Stimulated activated CD4-positive, alpha-beta T cell treated with anti-CD3 and anti-CD28 coated beads, Interleukin-12 subunit alpha, Interleukin-12 subunit beta, amount 100 ng/mL, for 24 hours (primary cell): ENCODE data around the gene PDE3A.
"Not testable (repeated sequence)": the region's sequence is repeated elsewhere in the genome, so short reads cannot be mapped to it uniquely, and the experiment has no call there.

Source experiments
- DNase-seq, 2 experiments: peaks; one replicate each; pipeline ENCODE4 v3.0.0-alpha.2; 2020; ENCODE audit warnings: low read depth in 2 of 2

Gene PDE3A

GRCh38 chr12:20368114-20368650 is at the start of gene PDE3A:
TSS of gene PDE3A (plus strand) at chr12:20368537. CDS start at chr12:20369285, 748 bp downstream.
- DNase-seq = no peak

- no peak for DNase-seq
Measured at GRCh38 chr12:20319366-20319765, 49.0 kb upstream of the PDE3A start.

DNA sequence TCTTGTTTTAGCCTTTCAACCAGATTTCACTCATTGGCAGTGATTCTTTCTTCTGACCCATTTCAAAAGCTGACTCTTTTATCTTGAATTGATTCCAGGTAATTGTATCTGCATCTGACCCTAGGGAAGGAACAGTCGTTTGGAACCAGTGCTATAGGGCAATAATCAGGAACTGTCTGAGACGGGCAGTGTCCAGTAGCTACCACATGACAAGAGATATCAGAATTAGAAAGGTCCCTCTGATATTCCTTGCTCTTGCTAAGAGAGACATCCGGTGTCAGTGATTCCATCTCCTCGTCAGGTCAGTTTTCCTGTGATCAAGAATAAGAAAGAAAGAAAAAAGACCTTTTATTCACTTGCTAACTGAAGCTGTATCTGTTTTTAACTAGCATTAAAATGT is 47.8 kb upstream of the PDE3A start:
- DNase-seq = no peak

GRCh38 chr12:20330826-20331505 is 37.4 kb upstream of the PDE3A start:
- DNase-seq = not testable (repeated sequence)

GRCh38 chr12:20339060-20339459 is 29.3 kb upstream of the PDE3A start:
- no peak for DNase-seq

- DNase-seq = no peak
Measured at GRCh38 chr12:20342111-20342510, 26.2 kb upstream of the PDE3A start.

DNA sequence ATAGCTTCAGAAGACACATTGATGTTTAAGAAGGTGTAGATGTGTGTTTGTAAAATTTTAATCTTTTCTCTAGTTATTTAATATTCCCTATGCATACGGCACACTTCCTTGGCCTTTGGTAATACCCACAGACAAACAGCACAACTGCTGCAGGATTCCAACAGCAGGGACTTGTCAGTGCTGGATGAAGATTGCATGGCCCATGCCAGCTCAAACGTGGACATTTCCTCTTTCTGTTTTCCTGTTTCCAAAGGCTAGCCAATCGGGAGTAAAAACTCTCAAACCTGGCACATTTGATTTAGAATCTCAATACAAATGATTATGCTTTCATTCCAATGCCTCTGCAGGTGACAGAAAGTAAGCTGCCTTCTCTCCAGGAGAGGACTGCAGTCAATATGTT is 22.5 kb upstream of the PDE3A start:
- DNase-seq = no peak

DNA sequence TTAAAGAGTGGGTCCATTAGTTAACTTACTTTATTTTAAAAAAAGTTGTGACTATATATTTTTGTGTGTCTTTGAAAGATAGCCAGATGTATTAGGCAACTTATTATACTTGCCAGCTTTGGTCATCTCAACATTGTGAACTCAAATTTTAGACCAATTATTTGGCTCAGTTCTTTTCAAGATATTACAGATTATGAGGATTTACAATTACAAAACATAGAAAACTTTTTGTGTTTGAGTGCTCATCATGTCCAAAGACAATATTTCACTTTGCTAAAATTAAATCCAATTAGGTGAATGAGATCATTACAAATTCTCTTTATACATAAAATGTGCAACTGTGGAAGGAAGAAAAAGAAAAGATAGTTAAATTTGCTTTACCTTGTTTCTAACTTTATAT is 18.3 kb upstream of the PDE3A start:
- no peak for DNase-seq

DNA sequence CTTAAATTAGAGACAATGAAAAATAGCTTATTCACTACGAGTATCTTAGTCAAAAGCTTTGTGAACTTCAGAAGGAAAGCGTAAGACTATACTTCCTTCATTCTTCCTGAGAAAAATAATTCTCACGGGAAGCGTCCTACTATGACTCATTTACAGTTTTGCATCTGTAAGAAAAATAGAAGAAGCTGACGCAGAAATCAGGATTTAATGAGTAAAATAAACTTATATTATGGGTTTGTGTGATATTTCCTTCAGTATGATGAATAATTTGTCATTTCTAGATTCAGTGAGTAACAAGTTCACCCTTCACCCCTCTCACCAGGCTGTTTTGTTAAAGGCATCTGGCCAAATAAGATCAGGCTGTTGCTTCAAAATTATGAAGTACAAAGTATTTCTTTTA is 17.8 kb upstream of the PDE3A start:
- DNase-seq = no peak

DNA sequence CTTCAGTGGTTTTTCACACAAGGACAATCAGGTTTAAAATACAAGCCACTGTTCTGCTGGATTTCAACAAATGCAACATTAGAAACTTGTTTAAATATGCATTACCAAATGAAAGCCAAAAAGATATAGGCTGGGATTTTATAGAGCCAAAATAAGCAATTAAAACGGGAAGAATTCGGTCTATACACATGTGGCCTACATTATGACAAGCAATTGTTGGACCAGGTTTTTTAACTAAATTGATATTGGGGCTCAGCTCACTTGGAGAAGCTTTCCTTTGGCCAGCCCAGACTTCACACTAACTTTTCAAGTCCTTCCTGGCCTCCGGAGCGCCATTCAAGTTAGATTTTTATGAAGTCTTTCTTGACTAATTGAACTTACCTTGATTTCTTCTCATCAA is 16.9 kb upstream of the PDE3A start:
- DNase-seq = no peak

DNA sequence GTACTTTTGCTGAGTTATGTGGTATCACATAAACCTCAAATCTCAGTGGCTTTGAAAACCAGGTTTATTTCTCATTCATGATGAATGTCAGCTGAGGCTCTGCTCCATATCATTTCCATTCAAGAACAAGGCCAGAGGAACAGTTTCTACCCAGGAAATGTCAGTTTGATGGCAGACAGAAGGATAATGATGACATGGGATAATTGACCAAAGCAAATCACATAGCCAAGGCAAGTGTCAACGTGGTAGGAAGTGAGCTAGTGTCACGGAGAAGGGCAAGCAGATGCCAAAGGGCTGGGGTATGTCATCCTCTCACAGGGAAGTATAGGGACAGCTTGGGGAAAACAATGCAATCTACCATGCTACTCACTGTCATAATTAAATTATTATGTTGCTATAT is 12.3 kb upstream of the PDE3A start:
- DNase-seq = no peak

GRCh38 chr12:20360407-20360806 is 7.9 kb upstream of the PDE3A start:
- DNase-seq = no peak

GRCh38 chr12:20361416-20361815 is 6.9 kb upstream of the PDE3A start:
- no peak for DNase-seq

DNA sequence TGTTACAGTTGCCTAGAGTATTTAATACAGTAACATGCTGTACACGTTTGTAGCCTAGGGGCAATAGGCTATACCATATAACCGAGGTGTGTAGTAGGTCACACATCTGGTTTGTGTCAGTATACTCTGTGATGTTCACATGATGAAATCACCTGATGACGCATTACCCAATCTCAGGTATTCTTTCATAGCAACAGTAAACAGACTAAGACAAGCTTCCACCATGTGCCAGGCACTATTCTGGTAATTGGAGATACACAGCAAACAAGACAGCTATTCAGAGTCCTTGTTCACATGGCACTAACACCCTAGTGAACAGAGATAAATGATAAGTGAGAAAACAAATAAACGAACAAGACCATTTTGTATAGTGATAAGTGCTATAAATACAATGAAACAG is 3.8 kb upstream of the PDE3A start:
- DNase-seq = no peak

DNA sequence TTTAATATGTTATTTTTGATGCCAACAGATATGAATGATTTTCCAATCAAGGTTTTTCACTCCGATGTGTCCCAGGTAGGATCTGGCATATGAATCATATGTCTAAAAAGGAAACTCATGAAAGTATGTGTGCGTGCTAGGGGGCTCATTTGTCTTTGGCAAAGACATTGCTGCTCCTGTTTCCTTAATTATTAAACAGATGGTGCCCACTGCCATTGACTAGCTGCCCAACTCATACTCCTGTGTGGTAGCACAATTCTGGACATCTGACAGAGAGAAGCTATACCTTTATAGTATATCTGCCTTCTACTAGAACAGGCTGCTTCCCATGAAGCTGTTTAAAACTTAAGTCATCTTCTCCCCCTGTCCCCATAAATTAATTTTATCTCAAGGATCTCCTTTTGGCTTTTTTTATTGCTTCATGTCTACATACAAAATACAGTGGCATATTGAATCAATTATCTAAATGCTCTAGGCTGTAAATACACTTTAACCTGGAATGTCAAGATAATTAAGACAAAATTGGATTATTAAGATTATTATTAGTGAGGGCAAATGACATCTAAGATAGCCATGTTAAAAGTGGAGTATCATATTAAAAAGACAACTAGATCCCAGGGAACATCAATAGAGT is 1.4 kb upstream of the PDE3A start:
- no peak for DNase-seq

- no peak for DNase-seq
Measured at GRCh38 chr12:20367583-20368113, 689 bp upstream of the PDE3A start.

DNA sequence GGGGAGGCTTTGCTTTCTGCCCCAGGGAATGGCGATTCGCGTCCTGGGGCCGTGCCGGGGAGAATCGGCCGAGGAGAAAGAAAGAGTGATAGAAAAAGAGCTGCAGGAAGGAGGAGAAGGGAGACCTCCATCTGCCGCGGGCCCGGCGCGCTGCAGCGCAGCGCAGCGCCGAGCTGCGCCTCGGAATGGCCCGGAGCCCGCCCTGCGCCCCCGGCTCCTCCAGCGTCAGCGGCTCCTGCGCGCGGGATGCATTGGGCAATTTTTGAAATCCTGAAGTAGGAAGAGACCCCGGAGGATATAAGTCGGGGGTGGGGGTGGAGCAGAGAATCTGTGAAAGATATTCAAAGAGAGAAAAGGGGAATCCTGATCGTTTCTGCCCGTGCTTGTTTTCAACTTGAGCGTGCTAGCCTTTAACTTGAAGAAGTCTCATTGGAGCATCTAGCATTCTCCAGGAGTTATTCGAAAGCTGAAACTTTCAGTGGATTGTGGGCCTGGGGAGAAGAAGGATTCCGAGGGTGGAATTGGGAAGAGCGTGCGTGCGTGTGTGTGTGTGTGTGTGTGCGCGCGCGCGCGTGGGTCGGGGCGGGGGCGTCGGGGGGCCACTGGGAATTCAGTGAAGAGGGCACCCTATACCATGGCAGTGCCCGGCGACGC is 441 bp downstream of the PDE3A start:
- no peak for DNase-seq

- DNase-seq = no peak
Measured at GRCh38 chr12:20369305-20370013, 1.1 kb downstream of the PDE3A start.

DNA sequence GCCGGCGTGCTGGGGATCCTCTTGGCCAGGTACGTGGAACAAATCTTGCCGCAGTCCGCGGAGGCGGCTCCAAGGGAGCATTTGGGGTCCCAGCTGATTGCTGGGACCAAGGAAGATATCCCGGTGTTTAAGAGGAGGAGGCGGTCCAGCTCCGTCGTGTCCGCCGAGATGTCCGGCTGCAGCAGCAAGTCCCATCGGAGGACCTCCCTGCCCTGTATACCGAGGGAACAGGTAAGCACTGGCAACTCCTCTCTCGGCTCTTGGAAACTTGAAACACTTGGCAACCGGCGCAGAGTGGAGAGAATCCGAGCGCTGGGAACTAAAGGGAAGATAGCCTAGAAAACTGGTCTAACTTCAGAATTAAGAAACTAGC is 1.7 kb downstream of the PDE3A start:
- no peak for DNase-seq

DNA sequence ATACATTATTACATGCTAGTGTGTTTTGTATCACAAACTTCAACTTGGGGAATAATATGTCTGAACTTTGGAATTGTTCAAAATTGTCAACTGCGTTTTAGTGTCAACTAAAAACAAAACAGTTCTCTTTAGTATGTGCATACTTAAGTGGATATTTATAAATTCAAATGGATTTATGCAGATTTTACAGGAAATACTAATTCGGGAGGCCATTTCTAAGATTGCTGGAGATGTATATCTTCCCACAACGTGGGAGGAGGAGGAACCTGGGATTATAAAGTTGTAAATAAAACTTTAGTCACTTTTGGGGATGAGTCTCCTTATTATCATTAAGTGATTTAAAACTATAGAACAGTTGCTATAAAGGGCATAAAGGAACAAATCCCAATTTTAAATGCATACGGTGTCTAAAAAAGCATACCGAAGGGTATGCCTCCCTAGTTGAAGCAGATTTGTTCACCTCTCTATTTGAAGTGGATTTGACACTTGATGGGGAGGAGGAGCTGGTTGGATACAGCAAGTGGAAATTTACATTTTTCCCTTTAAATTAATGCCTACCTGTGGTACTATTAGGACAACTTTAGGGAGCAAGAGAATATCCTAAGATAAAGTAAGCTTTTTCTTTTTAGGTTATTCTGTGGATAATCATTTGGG is 2.7 kb downstream of the PDE3A start:
- no peak for DNase-seq

DNA sequence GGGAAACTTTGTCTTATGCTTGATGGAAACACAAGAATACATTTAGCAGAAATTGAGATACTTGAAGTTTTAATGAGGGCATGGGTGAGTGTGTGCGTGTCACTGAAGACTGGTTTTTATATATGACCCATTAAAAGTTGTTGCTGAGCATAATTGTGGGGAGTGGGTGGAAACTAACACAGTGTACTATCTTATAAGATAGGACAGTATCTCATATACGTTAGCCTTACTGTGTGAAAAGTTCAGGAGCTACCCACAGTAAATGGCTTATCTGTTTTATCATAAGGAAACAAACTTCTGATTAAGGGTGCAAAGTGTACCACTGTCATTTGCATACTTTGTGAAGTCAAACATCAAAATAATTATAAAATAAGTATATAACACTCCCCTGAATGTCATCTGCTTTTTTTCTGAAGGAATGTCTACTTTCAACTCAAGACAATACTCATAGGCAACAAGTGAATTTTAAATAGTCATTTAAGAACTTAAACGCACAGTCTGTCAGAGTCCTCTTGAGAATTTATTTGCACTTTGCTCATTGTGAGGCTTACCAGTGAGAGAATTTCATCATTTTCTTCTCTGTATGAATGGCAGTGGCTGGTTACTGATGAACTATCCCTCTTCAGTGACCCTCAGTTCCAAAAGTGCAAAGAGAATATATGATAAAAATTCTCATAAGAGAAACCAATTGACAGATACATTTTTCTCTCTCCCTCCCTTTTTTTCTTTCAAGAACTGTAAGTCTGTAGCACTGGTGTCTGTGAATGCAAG is 4.2 kb downstream of the PDE3A start:
- DNase-seq = no peak
